Colonic mucosa (tissue), 4 donors: ENCODE measurements around the gene SLC2A8. TPM values are rescaled to one million over a fixed set of nuclear protein-coding genes. Genes with fewer than 3 reads are reported as not detected.

Experiments
- DNase-seq: peaks from one replicate; pipeline ENCODE4 v3.0.0-alpha.2; 2020
- H3K27ac ChIP-seq: fragments of 200-600 bp; one replicate; pipeline ENCODE4 v1.8.0; 2021
- H3K27me3 ChIP-seq: fragments of 200-600 bp; one replicate; pipeline ENCODE4 v1.8.0; 2021
- H3K36me3 ChIP-seq: fragments of 200-600 bp; one replicate; pipeline ENCODE4 v1.8.0; 2021
- H3K4me1 ChIP-seq: fragments of 200-600 bp; one replicate; pipeline ENCODE4 v1.8.0; 2021; ENCODE audit warnings: mild to moderate bottlenecking
- H3K4me3 ChIP-seq: fragments of 200-600 bp; one replicate; pipeline ENCODE4 v1.8.0; 2021
- H3K9ac ChIP-seq, 2 donors: one replicate each; pipeline ENCODE4 v1.7.0; 2013; ENCODE audit warnings: control low read depth in 2 of 2, low read depth in 2 of 2, low read length in 2 of 2
- H3K9me3 ChIP-seq: fragments of 200-600 bp; one replicate; pipeline ENCODE4 v1.8.0; 2021
- CTCF ChIP-seq: fragments of 200-600 bp; IDR thresholded peaks from one replicate; pipeline ENCODE4 v1.8.0; 2022; ENCODE audit warnings: antibody characterized with exemption, mild to moderate bottlenecking
- intact Hi-C: fragments of 100-400 bp; cut with DNase I; formaldehyde crosslinking; loops from one replicate; pipeline ENCODE4 v1.14.1; 2022
- total RNA-seq, 2 donors: library from RNA; stranded (reverse); fragmentation: NEBNext Ultra II Directional in 1 of 2; extraction: Animal tissue kit (Norgen Biotek cat#: 25700) in 1 of 2; gene quantifications; one replicate each; pipeline ENCODE4 v1.2.1, GENCODE V29; 2021
- donor health status: healthy.
- donor health status: DM: no; HTN: no; CAD: no.
- donor health status: DM: no; HTN: no; CAD: no.

Gene SLC2A8
- total RNA-seq, 2 donors from 2014 or later: 20.4 to 33.6 TPM

DNA sequence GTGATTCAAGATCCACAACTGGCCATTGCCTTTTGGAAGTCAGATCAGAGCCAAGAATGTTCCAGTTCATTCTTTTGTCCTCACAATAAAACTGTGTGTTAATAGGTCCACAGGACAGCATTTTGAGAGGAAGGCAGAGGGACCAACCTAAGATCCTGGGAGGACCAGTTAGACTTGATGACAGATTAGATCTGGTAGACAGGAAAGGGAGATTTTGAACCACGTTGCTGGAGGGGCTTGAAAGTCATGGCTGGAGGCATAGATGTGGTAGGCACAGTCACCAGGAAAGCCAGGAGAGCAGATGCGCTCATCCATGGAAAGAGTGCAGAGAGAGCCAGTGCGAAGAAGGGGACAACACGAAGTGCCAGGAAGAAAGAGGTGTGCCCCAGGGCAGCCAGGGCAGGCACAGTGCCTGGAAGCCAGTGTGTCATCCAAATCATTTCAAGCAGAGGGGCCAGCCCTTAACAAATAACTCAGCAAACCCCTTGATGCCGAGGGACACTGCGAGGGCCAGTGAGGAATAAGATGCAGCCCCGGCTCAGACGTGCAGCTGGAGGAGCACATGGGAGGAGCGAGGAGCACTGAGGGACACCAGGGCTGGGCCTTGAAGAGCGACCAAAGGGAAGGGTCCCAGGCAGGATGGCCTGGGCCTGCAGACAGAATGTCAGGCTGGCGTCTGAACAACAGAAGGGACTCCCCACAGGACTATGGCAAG, 12.8 kb upstream of the SLC2A8 start:
- Histone ChIP-seq H3K9ac (no peak overlapping the region), H3K4me1 (peaks cover 3% of the 10 kb centered on the region), H3K4me3 (no peak overlapping the region), H3K36me3 (no peaks in the 10 kb centered on the region), H3K9me3 (no peaks in the 10 kb centered on the region), H3K27ac (no peak overlapping the region), H3K27me3 (no peaks in the 10 kb centered on the region)
- intact Hi-C loops: no loop called here
- TF ChIP-seq CTCF: no peak
- peak; percentile 12 for DNase-seq

GRCh38 chr9:127384901-127385300, 12.1 kb upstream of the SLC2A8 start:
- no peak overlapping the region for H3K27ac ChIP-seq
- H3K36me3 ChIP-seq: no peaks in the 10 kb centered on the region
- H3K4me3 ChIP-seq: no peak overlapping the region
- intact Hi-C loops: no loop called here
- no peak for TF ChIP-seq CTCF
- DNase-seq: peak; percentile 11
- H3K27me3 ChIP-seq: no peaks in the 10 kb centered on the region
- H3K9me3 ChIP-seq: no peaks in the 10 kb centered on the region
- peaks cover 3% of the 10 kb centered on the region for H3K4me1 ChIP-seq
- H3K9ac ChIP-seq: no peak overlapping the region

- TF ChIP-seq CTCF: no peak
- Histone ChIP-seq H3K4me1 (peaks cover 3% of the 10 kb centered on the region), H3K9me3 (no peaks in the 10 kb centered on the region), H3K36me3 (no peaks in the 10 kb centered on the region), H3K9ac (no peak overlapping the region), H3K4me3 (no peak overlapping the region), H3K27ac (no peak overlapping the region), H3K27me3 (no peaks in the 10 kb centered on the region)
- DNase-seq: peak; percentile 13
- intact Hi-C loops: no loop called here
Measured at GRCh38 chr9:127386249-127386648, 10.7 kb upstream of the SLC2A8 start.

- H3K9me3 ChIP-seq: no peaks in the 10 kb centered on the region
- H3K27ac ChIP-seq: no peak overlapping the region
- H3K9ac ChIP-seq: no peak overlapping the region
- H3K4me1 ChIP-seq: peaks cover 3% of the 10 kb centered on the region
- H3K27me3 ChIP-seq: no peaks in the 10 kb centered on the region
- no peak overlapping the region for H3K4me3 ChIP-seq
- H3K36me3 ChIP-seq: no peaks in the 10 kb centered on the region
- TF ChIP-seq CTCF: no peak
- no peak for DNase-seq
- intact Hi-C loops: no loop called here
Measured at GRCh38 chr9:127386981-127387380, 10.0 kb upstream of the SLC2A8 start.

DNA sequence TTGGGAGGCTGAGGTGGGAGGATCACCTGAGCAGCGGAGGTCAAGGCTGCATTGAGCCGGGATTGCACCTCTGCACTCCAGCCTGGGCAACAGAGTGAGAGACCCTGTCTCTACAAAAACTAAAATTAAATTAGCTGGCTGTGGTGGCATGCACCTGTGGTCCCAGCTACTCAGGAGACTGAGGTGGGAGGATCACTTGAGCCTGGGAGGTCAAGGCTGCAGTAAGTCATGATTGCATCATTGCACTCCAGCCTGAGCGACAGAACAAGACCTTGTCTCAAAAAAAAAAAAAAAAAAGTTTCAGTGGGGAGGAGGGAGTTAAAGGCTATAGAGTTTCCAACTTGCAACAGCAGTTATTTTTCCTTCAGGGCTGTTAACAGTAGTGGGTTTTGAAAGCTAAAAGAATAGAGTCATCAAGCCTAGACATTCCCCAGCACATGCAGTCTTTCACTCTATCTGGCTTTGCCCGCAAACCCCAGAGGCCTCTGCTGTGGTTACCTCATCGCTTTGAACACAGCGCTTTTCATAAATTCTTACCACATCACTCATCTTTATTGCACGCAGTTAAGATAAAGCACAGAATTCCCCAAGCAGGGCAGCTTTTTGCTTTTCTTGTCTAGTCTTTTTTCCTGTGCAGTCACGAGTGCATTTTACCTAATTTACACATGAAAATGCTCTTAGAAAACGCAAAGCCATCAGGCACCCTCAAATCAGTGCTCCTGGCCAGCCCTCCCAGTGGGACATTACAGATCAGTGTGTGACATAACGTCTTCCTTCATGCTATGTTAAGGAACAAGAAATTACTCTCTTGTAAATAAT, 8.7 kb upstream of the SLC2A8 start:
- TF ChIP-seq CTCF: no peak
- Histone ChIP-seq H3K9me3 (no peaks in the 10 kb centered on the region), H3K36me3 (no peaks in the 10 kb centered on the region), H3K4me3 (no peak overlapping the region), H3K9ac (peak overlapping the region in 1 of 2 donors; percentile 79), H3K4me1 (peaks cover 3% of the 10 kb centered on the region), H3K27ac (peak overlapping the region; percentile 22), H3K27me3 (no peaks in the 10 kb centered on the region)
- intact Hi-C loops: no loop called here
- DNase-seq: peak; percentile 80
